Esophagus muscularis mucosa (tissue), 4 donors: ENCODE data around the gene RABGGTA. TPM values are rescaled to one million over a fixed set of nuclear protein-coding genes. Genes with fewer than 3 reads are reported as not detected.

ENCODE experiments used
- DNase-seq: peaks from one replicate; pipeline ENCODE4 v3.0.0-alpha.2; 2017; ENCODE audit errors: extremely low spot score
- H3K27ac ChIP-seq, 4 donors: fragments of 200-600 bp; sonication (generic); replicated peaks in 1 of 4; 1 replicate in 3 of 4; 2 replicates in 1 of 4; pipeline ENCODE4 v1.5.1; 2016 to 2019; ENCODE audit warnings: mild to moderate bottlenecking in 1 of 4
- H3K27me3 ChIP-seq, 4 donors: fragments of 200-600 bp; sonication (generic); one replicate each; pipeline versions ENCODE4 v1.5.1 to v1.6.0; 2016 to 2019
- H3K36me3 ChIP-seq, 4 donors: fragments of 200-600 bp; sonication (generic); one replicate each; pipeline ENCODE4 v1.5.1; 2016 to 2019
- H3K4me1 ChIP-seq, 4 donors: fragments of 200-600 bp; sonication (generic); one replicate each; pipeline ENCODE4 v1.5.1; 2016 to 2019
- H3K4me3 ChIP-seq, 4 donors: fragments of 200-600 bp; sonication (generic); 1 replicate in 2 of 4; 2 replicates in 2 of 4; pipeline ENCODE4 v1.5.1; 2016 to 2019; ENCODE audit warnings: mild to moderate bottlenecking in 4 of 4, moderate library complexity in 1 of 4
- H3K9me3 ChIP-seq, 4 donors: fragments of 200-600 bp; sonication (generic); 1 replicate in 3 of 4; 2 replicates in 1 of 4; pipeline ENCODE4 v1.5.1; 2016 to 2019
- EP300 ChIP-seq: sonication (generic); formaldehyde crosslinking; IDR thresholded peaks from one replicate; pipeline ENCODE4 v1.6.1; 2017; ENCODE audit warnings: antibody characterized with exemption
- POLR2A ChIP-seq: fragments of 450-650 bp; IDR thresholded peaks from one replicate; pipeline ENCODE4 v1.6.1; 2017; ENCODE audit warnings: antibody characterized with exemption, moderate library complexity, mild to moderate bottlenecking, low read depth
- POLR2AphosphoS5 ChIP-seq, 2 donors: sonication (generic); formaldehyde crosslinking; IDR thresholded peaks; one replicate each; pipeline ENCODE4 v1.6.1; 2017; ENCODE audit warnings: antibody characterized with exemption in 2 of 2
- WGBS: methylation state at CpG from one replicate; pipeline ENCODE4 v1.1.5; 2018; 5-methylcytosine and 5-hydroxymethylcytosine counted together
- intact Hi-C: fragments of 100-400 bp; cut with DNase I; formaldehyde crosslinking; loops from one replicate; pipeline ENCODE4 v1.15.1; 2023
- small RNA-seq, 3 donors: library from RNA; depleted of rRNA; stranded (forward); fragments of <200 nt; gene quantifications; one replicate each; pipeline ENCODE3, GENCODE V24; 2016
- total RNA-seq, 4 donors: library from RNA; depleted of rRNA; stranded (reverse); fragments of >200 nt; gene quantifications; one replicate each; pipeline versions ENCODE4 v1.1.0 to v1.2.1, GENCODE V29; 2016
- TF ChIP-seq, protein P1 (sequence below), 3 experiments: fragments of 200-600 bp in 2 of 3; fragments of 450-650 bp in 1 of 3; sonication (generic) in 2 of 3; IDR thresholded peaks; one replicate each; pipeline ENCODE4 v1.5.1; 2017 to 2019; ENCODE audit warnings: antibody characterized with exemption in 3 of 3, mild to moderate bottlenecking in 2 of 3, moderate library complexity in 1 of 3

Gene RABGGTA
- total RNA-seq, 4 donors from 2014 or later, result 14.6 to 27.8 (median 20.3) TPM

DNA sequence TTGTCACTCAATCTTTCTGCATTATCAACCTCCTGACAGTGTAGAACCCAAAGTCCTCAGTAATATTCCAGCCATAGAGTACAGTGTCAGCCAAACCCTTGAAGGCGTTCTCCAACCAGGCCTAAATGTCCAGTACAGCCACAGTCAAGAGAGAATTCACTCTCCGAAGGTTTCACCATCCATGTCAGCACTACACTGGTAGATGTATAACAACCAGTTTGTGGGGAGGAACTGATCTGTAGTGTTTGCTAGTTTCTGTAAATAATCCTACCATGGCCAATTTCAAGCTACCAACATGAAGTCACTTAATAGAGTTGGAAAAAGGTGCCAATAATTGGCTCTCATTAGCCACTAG lies 55.1 kb downstream of the RABGGTA start:
- DNase-seq, result no peak
- Histone ChIP-seq H3K27me3 (peaks cover 0 to 6% (median 0%) of the 10 kb centered on the region in 4 donors), H3K27ac (peak overlapping the region; percentile 92 to 99 (median 96)), H3K36me3 (peaks cover 0 to 22% (median 14%) of the 10 kb centered on the region in 4 donors), H3K4me1 (peaks cover 26 to 42% (median 40%) of the 10 kb centered on the region in 4 donors), H3K4me3 (peak overlapping the region; percentile 63 to 78 (median 73)), H3K9me3 (no peaks in the 10 kb centered on the region)
- 78% methylated on average over 2 of the region's 2 CpGs for WGBS
- TF ChIP-seq EP300 (no peak), POLR2A (no peak), POLR2AphosphoS5 (IDR thresholded peaks at IDR 0.05) (no peak)
- TF ChIP-seq, protein P1, sequence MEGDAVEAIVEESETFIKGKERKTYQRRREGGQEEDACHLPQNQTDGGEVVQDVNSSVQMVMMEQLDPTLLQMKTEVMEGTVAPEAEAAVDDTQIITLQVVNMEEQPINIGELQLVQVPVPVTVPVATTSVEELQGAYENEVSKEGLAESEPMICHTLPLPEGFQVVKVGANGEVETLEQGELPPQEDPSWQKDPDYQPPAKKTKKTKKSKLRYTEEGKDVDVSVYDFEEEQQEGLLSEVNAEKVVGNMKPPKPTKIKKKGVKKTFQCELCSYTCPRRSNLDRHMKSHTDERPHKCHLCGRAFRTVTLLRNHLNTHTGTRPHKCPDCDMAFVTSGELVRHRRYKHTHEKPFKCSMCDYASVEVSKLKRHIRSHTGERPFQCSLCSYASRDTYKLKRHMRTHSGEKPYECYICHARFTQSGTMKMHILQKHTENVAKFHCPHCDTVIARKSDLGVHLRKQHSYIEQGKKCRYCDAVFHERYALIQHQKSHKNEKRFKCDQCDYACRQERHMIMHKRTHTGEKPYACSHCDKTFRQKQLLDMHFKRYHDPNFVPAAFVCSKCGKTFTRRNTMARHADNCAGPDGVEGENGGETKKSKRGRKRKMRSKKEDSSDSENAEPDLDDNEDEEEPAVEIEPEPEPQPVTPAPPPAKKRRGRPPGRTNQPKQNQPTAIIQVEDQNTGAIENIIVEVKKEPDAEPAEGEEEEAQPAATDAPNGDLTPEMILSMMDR (IDR thresholded peaks at IDR 0.05), result no peak
- intact Hi-C loops, result no loop called here

Small RNAs within 50 kb of the gene (small RNA-seq; reads per million reads assigned to genes)
- gene MDP1, result 0 reads per million in 3 donors

Other genes with a start within 250 kb of the RABGGTA start
- gene CARMIL3, start 219.6 kb downstream of the RABGGTA start, total RNA-seq, result under 1 TPM in 2 of 4 donors, not detected in 2; 0.17 to 0.29 TPM
- gene CPNE6, start 200.0 kb downstream of the RABGGTA start, total RNA-seq, result under 1 TPM in 3 of 4 donors, not detected in 1; 0.26 to 0.34 (median 0.33) TPM
- gene PCK2, start 177.3 kb downstream of the RABGGTA start, total RNA-seq, result 10 to 100 TPM in 3 of 4 donors, 1 to 10 TPM in 1; 9.1 to 20.7 (median 12.5) TPM
- gene DCAF11, start 156.8 kb downstream of the RABGGTA start, total RNA-seq, result 10 to 100 TPM; 56.0 to 74.9 (median 66.8) TPM
- 1 to 10 TPM; 1.8 to 3.3 (median 3.0) TPM for gene NRL, start 156.6 kb downstream of the RABGGTA start, total RNA-seq
- gene FITM1, start 140.9 kb downstream of the RABGGTA start, total RNA-seq, result under 1 TPM in 3 of 4 donors, not detected in 1; 0.34 to 0.83 (median 0.52) TPM
- 100 to 1,000 TPM; 129 to 158 (median 143) TPM for gene PSME1, start 135.4 kb downstream of the RABGGTA start, total RNA-seq
- 10 to 100 TPM in 3 of 4 donors, 1 to 10 TPM in 1; 8.8 to 14.4 (median 12.2) TPM for gene EMC9, start 130.0 kb downstream of the RABGGTA start, total RNA-seq
- 10 to 100 TPM; 32.8 to 64.3 (median 42.6) TPM for gene PSME2, start 125.0 kb downstream of the RABGGTA start, total RNA-seq
- gene RNF31, start 124.1 kb downstream of the RABGGTA start, total RNA-seq, result 10 to 100 TPM; 21.7 to 33.3 (median 26.8) TPM
- gene IRF9, start 110.3 kb downstream of the RABGGTA start, total RNA-seq, result 10 to 100 TPM; 39.5 to 78.3 (median 63.2) TPM
- gene REC8, start 99.5 kb downstream of the RABGGTA start, total RNA-seq, result 1 to 10 TPM; 4.6 to 5.9 (median 5.0) TPM
- 10 to 100 TPM; 12.9 to 41.6 (median 25.2) TPM for gene IPO4, start 82.8 kb downstream of the RABGGTA start, total RNA-seq
- 10 to 100 TPM; 27.0 to 44.6 (median 43.8) TPM for gene TM9SF1, start 76.2 kb downstream of the RABGGTA start, total RNA-seq
- gene TSSK4, start 65.9 kb downstream of the RABGGTA start, total RNA-seq, result under 1 TPM in 2 of 4 donors, not detected in 2; 0.57 to 0.58 TPM
- 100 to 1,000 TPM in 2 of 4 donors, 10 to 100 TPM in 2; 75.4 to 135 (median 94.9) TPM for gene CHMP4A, start 58.1 kb downstream of the RABGGTA start, total RNA-seq
- 10 to 100 TPM; 11.1 to 17.5 (median 14.4) TPM for gene MDP1, start 55.5 kb downstream of the RABGGTA start, total RNA-seq
- 100 to 1,000 TPM; 117 to 152 (median 131) TPM for gene NEDD8, start 39.2 kb downstream of the RABGGTA start, total RNA-seq
- gene GMPR2, start 38.7 kb downstream of the RABGGTA start, total RNA-seq, result 10 to 100 TPM; 43.1 to 53.4 (median 50.5) TPM
- 10 to 100 TPM; 49.4 to 89.0 (median 81.0) TPM for gene TINF2, start 29.0 kb downstream of the RABGGTA start, total RNA-seq
- gene TGM1, start 8.4 kb downstream of the RABGGTA start, total RNA-seq, result 1 to 10 TPM in 2 of 4 donors, under 1 TPM in 2; 0.52 to 3.3 (median 1.6) TPM
- 10 to 100 TPM; 13.9 to 22.4 (median 19.2) TPM for gene DHRS1, start 28.2 kb upstream of the RABGGTA start, total RNA-seq
- gene NOP9, start 28.3 kb upstream of the RABGGTA start, total RNA-seq, result 10 to 100 TPM; 16.6 to 29.2 (median 21.6) TPM
- 10 to 100 TPM in 1 of 4 donors, 1 to 10 TPM in 3; 6.6 to 12.5 (median 8.1) TPM for gene CIDEB, start 36.4 kb upstream of the RABGGTA start, total RNA-seq
- gene LTB4R2, start 38.5 kb upstream of the RABGGTA start, total RNA-seq, result 1 to 10 TPM; 1.7 to 3.7 (median 2.4) TPM
- 1 to 10 TPM in 3 of 4 donors, under 1 TPM in 1; 0.42 to 6.0 (median 2.9) TPM for gene LTB4R, start 39.9 kb upstream of the RABGGTA start, total RNA-seq
- 10 to 100 TPM; 21.5 to 36.9 (median 27.9) TPM for gene ADCY4, start 63.5 kb upstream of the RABGGTA start, total RNA-seq
- 1 to 10 TPM; 3.8 to 6.4 (median 6.1) TPM for gene RIPK3, start 68.4 kb upstream of the RABGGTA start, total RNA-seq
- gene NFATC4, start 96.6 kb upstream of the RABGGTA start, total RNA-seq, result 10 to 100 TPM; 38.8 to 65.2 (median 48.3) TPM
- 10 to 100 TPM in 3 of 4 donors, 1 to 10 TPM in 1; 8.0 to 21.2 (median 13.4) TPM for gene NYNRIN, start 127.4 kb upstream of the RABGGTA start, total RNA-seq
- 1 to 10 TPM; 1.2 to 2.2 (median 1.9) TPM for gene CBLN3, start 158.1 kb upstream of the RABGGTA start, total RNA-seq
- 10 to 100 TPM; 46.5 to 75.8 (median 58.4) TPM for gene KHNYN, start 158.4 kb upstream of the RABGGTA start, total RNA-seq
- 10 to 100 TPM; 23.9 to 48.6 (median 33.5) TPM for gene SDR39U1, start 171.2 kb upstream of the RABGGTA start, total RNA-seq
- gene CMA1, start 236.7 kb upstream of the RABGGTA start, total RNA-seq, result 1 to 10 TPM in 3 of 4 donors, not detected in 1; 1.2 to 8.0 (median 2.6) TPM